Mesendoderm (in vitro differentiated cells): ENCODE data around the gene SPIN1.
"Not testable (repeated sequence)": the region's sequence is repeated elsewhere in the genome, so short reads cannot be mapped to it uniquely, and the experiment has no call there.

Source experiments
- DNase-seq: peaks from one replicate; pipeline ENCODE4 v3.0.0; 2013
- H2AK5ac ChIP-seq: 2 replicates; pipeline ENCODE4 v1.6.1; 2013; ENCODE audit warnings: low read length, inconsistent platforms
- H2BK120ac ChIP-seq: 2 replicates; pipeline ENCODE4 v1.6.1; 2013; ENCODE audit warnings: low read depth, mild to moderate bottlenecking, low read length, moderate library complexity, mixed read lengths
- H2BK15ac ChIP-seq: replicated peaks from 2 replicates; pipeline ENCODE4 v1.6.1; 2013; ENCODE audit warnings: low read depth, mild to moderate bottlenecking, moderate library complexity
- H2BK5ac ChIP-seq: 2 replicates; pipeline ENCODE4 v1.6.1; 2013; ENCODE audit warnings: low read length, inconsistent platforms
- H3K18ac ChIP-seq: 2 replicates; pipeline ENCODE4 v1.6.1; 2013; ENCODE audit warnings: mild to moderate bottlenecking, low read length, mixed read lengths
- H3K23ac ChIP-seq: one replicate; pipeline ENCODE4 v1.6.1; 2013; ENCODE audit warnings: low read length
- H3K27ac ChIP-seq: 2 replicates; pipeline ENCODE4 v1.5.1; 2013; ENCODE audit warnings: low read depth, mild to moderate bottlenecking, inconsistent platforms, low read length, moderate library complexity
- H3K27me3 ChIP-seq: 2 replicates; pipeline ENCODE4 v1.6.1; 2013; ENCODE audit warnings: low read length, control low read depth, mild to moderate bottlenecking, inconsistent platforms; ENCODE audit not compliant: insufficient read depth, poor library complexity
- H3K36me3 ChIP-seq: 2 replicates; pipeline ENCODE4 v1.6.1; 2013; ENCODE audit warnings: low read length, inconsistent platforms; ENCODE audit not compliant: control insufficient read depth, insufficient read depth
- H3K4ac ChIP-seq: one replicate; pipeline ENCODE4 v1.6.1; 2013; ENCODE audit warnings: low read depth, mild to moderate bottlenecking, low read length, moderate library complexity
- H3K4me1 ChIP-seq: 2 replicates; pipeline ENCODE4 v1.6.1; 2013; ENCODE audit warnings: low read depth, low read length, inconsistent platforms; ENCODE audit not compliant: control insufficient read depth
- H3K4me2 ChIP-seq: 2 replicates; pipeline ENCODE4 v1.6.1; 2013; ENCODE audit warnings: low read length
- H3K4me3 ChIP-seq: 2 replicates; pipeline ENCODE4 v1.5.1; 2013; ENCODE audit warnings: mild to moderate bottlenecking, low read length
- H3K56ac ChIP-seq: one replicate; pipeline ENCODE4 v1.6.1; 2013; ENCODE audit warnings: low read length
- H3K79me1 ChIP-seq: 2 replicates; pipeline ENCODE4 v1.6.1; 2013; ENCODE audit warnings: low read length, inconsistent platforms
- H3K79me2 ChIP-seq: 2 replicates; pipeline ENCODE4 v1.6.1; 2013; ENCODE audit warnings: mild to moderate bottlenecking, low read length; ENCODE audit not compliant: control insufficient read depth, insufficient read depth
- H3K9ac ChIP-seq: 2 replicates; pipeline ENCODE4 v1.6.1; 2013; ENCODE audit warnings: low read length, inconsistent platforms
- H4K5ac ChIP-seq: one replicate; pipeline ENCODE4 v1.6.1; 2013; ENCODE audit warnings: low read length
- H4K8ac ChIP-seq: one replicate; pipeline ENCODE4 v1.6.1; 2013; ENCODE audit warnings: low read depth, mild to moderate bottlenecking, control low read depth, low read length, moderate library complexity
- WGBS: extraction: QIAGEN DNeasy Blood & Tissue Kit; methylation state at CpG from one replicate; pipeline ENCODE4 v1.1.7; 2013; ENCODE audit warnings: low lambda C conversion rate, missing lambda C conversion rate; ENCODE audit not compliant: insufficient coverage; ENCODE audit errors: extremely low coverage; 5-methylcytosine and 5-hydroxymethylcytosine counted together

Gene SPIN1

GRCh38 chr9:88357250-88357649 is 31.0 kb upstream of the SPIN1 start:
- not testable (repeated sequence) for H3K4me2 ChIP-seq, H3K4ac ChIP-seq, H3K79me2 ChIP-seq, H2BK15ac ChIP-seq, H3K56ac ChIP-seq, H3K9ac ChIP-seq, H4K8ac ChIP-seq, H2BK5ac ChIP-seq, H3K18ac ChIP-seq, H3K79me1 ChIP-seq, DNase-seq, H2BK120ac ChIP-seq, H3K4me1 ChIP-seq, H2AK5ac ChIP-seq, H3K36me3 ChIP-seq, H4K5ac ChIP-seq, H3K4me3 ChIP-seq, H3K27me3 ChIP-seq, H3K23ac ChIP-seq, H3K27ac ChIP-seq

- no peak overlapping the region for H2BK5ac ChIP-seq
- no peak overlapping the region for H3K27ac ChIP-seq
- H2BK120ac ChIP-seq = no peak overlapping the region
- no peak overlapping the region for H3K4me2 ChIP-seq
- H2BK15ac ChIP-seq = no peak overlapping the region
- no peaks in the 10 kb centered on the region for H3K79me1 ChIP-seq
- no peaks in the 10 kb centered on the region for H3K27me3 ChIP-seq
- no peaks in the 10 kb centered on the region for H3K79me2 ChIP-seq
- H3K9ac ChIP-seq = no peak overlapping the region
- H4K8ac ChIP-seq = no peak overlapping the region
- no peak for DNase-seq
- H3K23ac ChIP-seq = no peak overlapping the region
- H3K4me3 ChIP-seq = no peak overlapping the region
- no peaks in the 10 kb centered on the region for H3K36me3 ChIP-seq
- no peak overlapping the region for H3K18ac ChIP-seq
- no peaks in the 10 kb centered on the region for H3K4me1 ChIP-seq
- H2AK5ac ChIP-seq = no peak overlapping the region
- no CpG with 5 or more reads among the region's 4 CpGs for WGBS
- H3K4ac ChIP-seq = no peak overlapping the region
- no peak overlapping the region for H3K56ac ChIP-seq
- no peak overlapping the region for H4K5ac ChIP-seq
Measured at GRCh38 chr9:88358723-88359122, 29.5 kb upstream of the SPIN1 start.

GRCh38 chr9:88359974-88360373 is 28.3 kb upstream of the SPIN1 start:
- no peak overlapping the region for H2BK120ac ChIP-seq
- H3K4me1 ChIP-seq = no peaks in the 10 kb centered on the region
- no peak overlapping the region for H2BK15ac ChIP-seq
- H3K4me3 ChIP-seq = no peak overlapping the region
- H3K4ac ChIP-seq = no peak overlapping the region
- WGBS = no CpG with 5 or more reads among the region's 3 CpGs
- no peak overlapping the region for H3K4me2 ChIP-seq
- no peak overlapping the region for H2BK5ac ChIP-seq
- H3K79me2 ChIP-seq = no peaks in the 10 kb centered on the region
- no peak overlapping the region for H3K18ac ChIP-seq
- no peaks in the 10 kb centered on the region for H3K27me3 ChIP-seq
- no peak for DNase-seq
- no peak overlapping the region for H3K9ac ChIP-seq
- no peaks in the 10 kb centered on the region for H3K36me3 ChIP-seq
- H3K27ac ChIP-seq = no peak overlapping the region
- no peaks in the 10 kb centered on the region for H3K79me1 ChIP-seq
- no peak overlapping the region for H4K8ac ChIP-seq
- no peak overlapping the region for H3K56ac ChIP-seq
- H3K23ac ChIP-seq = no peak overlapping the region
- H4K5ac ChIP-seq = no peak overlapping the region
- H2AK5ac ChIP-seq = no peak overlapping the region

GRCh38 chr9:88362681-88363080 is 25.6 kb upstream of the SPIN1 start:
- Histone ChIP-seq H2BK5ac (no peak overlapping the region), H2AK5ac (no peak overlapping the region), H3K79me2 (no peaks in the 10 kb centered on the region), H3K79me1 (no peaks in the 10 kb centered on the region), H3K4me1 (no peaks in the 10 kb centered on the region), H2BK120ac (no peak overlapping the region), H3K36me3 (no peaks in the 10 kb centered on the region), H3K9ac (no peak overlapping the region), H3K56ac (no peak overlapping the region), H3K4me2 (no peak overlapping the region), H3K27ac (no peak overlapping the region), H3K18ac (no peak overlapping the region), H3K4me3 (no peak overlapping the region), H2BK15ac (no peak overlapping the region), H4K5ac (no peak overlapping the region), H3K4ac (no peak overlapping the region), H3K27me3 (no peaks in the 10 kb centered on the region), H4K8ac (no peak overlapping the region), H3K23ac (no peak overlapping the region)
- no peak for DNase-seq
- WGBS = no CpG with 5 or more reads among the region's 2 CpGs

- H4K5ac ChIP-seq = no peak overlapping the region
- H3K36me3 ChIP-seq = no peaks in the 10 kb centered on the region
- H2BK120ac ChIP-seq = no peak overlapping the region
- no peak overlapping the region for H3K4ac ChIP-seq
- no peak overlapping the region for H3K27ac ChIP-seq
- no peak overlapping the region for H3K4me3 ChIP-seq
- no peak overlapping the region for H3K56ac ChIP-seq
- WGBS = no CpG with 5 or more reads among the region's 1 CpG
- H3K4me2 ChIP-seq = no peak overlapping the region
- H2AK5ac ChIP-seq = no peak overlapping the region
- DNase-seq = no peak
- H3K4me1 ChIP-seq = no peaks in the 10 kb centered on the region
- no peak overlapping the region for H2BK15ac ChIP-seq
- H3K23ac ChIP-seq = no peak overlapping the region
- no peaks in the 10 kb centered on the region for H3K79me1 ChIP-seq
- H2BK5ac ChIP-seq = no peak overlapping the region
- no peak overlapping the region for H4K8ac ChIP-seq
- H3K18ac ChIP-seq = no peak overlapping the region
- no peak overlapping the region for H3K9ac ChIP-seq
- H3K27me3 ChIP-seq = no peaks in the 10 kb centered on the region
- no peaks in the 10 kb centered on the region for H3K79me2 ChIP-seq
Measured at GRCh38 chr9:88363661-88364060, 24.6 kb upstream of the SPIN1 start.

- no peak overlapping the region for H3K9ac ChIP-seq
- no peak overlapping the region for H3K4ac ChIP-seq
- H3K56ac ChIP-seq = no peak overlapping the region
- H3K79me2 ChIP-seq = no peaks in the 10 kb centered on the region
- H3K4me2 ChIP-seq = no peak overlapping the region
- H2BK120ac ChIP-seq = no peak overlapping the region
- H4K5ac ChIP-seq = no peak overlapping the region
- H3K36me3 ChIP-seq = no peaks in the 10 kb centered on the region
- H2BK5ac ChIP-seq = no peak overlapping the region
- no peak overlapping the region for H2BK15ac ChIP-seq
- H2AK5ac ChIP-seq = no peak overlapping the region
- no peak for DNase-seq
- H3K4me3 ChIP-seq = no peak overlapping the region
- H3K27me3 ChIP-seq = no peaks in the 10 kb centered on the region
- no peak overlapping the region for H3K18ac ChIP-seq
- H3K27ac ChIP-seq = no peak overlapping the region
- H4K8ac ChIP-seq = no peak overlapping the region
- H3K79me1 ChIP-seq = no peaks in the 10 kb centered on the region
- H3K23ac ChIP-seq = no peak overlapping the region
- WGBS = no CpG with 5 or more reads among the region's 2 CpGs
- H3K4me1 ChIP-seq = no peaks in the 10 kb centered on the region
Measured at GRCh38 chr9:88364706-88365105, 23.5 kb upstream of the SPIN1 start.
